Measurements from ENCODE around the gene TIMM23. TPM values are rescaled to one million over a fixed set of nuclear protein-coding genes. Genes with fewer than 3 reads are reported as not detected.
A peak's percentile ranks its signal among the peaks of the same experiment; 100 is the strongest.

TIMM23 gene
- total and polyA plus RNA-seq, 10 of the 15 experiments (the other 5 are each of a cell fraction or from before 2014, with no cell fraction given): 90.0 to 228 (median 120) TPM

DNA sequence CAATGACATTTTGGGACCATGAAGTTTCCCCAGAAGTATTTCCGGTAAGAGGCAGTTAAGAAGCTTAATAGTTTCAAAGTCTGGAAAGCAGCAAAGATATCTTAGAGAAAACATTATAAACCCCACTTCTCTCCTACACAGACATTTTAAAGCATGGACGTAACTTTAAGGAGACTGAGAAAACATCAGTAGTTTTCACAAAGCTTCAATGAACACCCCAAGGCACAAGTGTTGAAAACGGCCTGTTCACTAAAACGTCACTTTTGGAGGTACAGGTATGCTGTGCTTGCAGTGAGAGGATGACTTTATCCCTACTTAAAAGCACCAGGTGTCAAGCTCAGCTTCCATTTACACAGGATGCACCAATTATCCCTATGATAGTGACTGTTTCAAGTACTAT lies 33.1 kb downstream of the TIMM23 start:
- ChIA-PET POLR2A (no interaction called here), CTCF (interaction anchor here (0.6 kb wide), 1 partner anchor 89 kb away, joined by 3 read pairs; no protein-coding TSS in a partner anchor), RAD21 (ENCODE audit: unreplicated experiment) (interaction anchor here (1.8 kb wide), 1 partner anchor 23 kb away, joined by 5 read pairs; no protein-coding TSS in a partner anchor), SMC1A (ENCODE audit: uncharacterized antibody, unreplicated experiment) (interaction anchor here (0.7 to 1.8 kb wide), 3 partner anchors 13 to 756 kb away, joined by 3 to 7 read pairs (median 5); no protein-coding TSS in a partner anchor)
- 93% methylated on average over 4 of the region's 4 CpGs for WGBS (ENCODE audit: insufficient coverage, insufficient replicate concordance, low lambda C conversion rate, missing lambda C conversion rate)
- Histone ChIP-seq H3K4me2 (ENCODE audit: control insufficient read depth, insufficient read depth) (no peak overlapping the region), H4K20me1 (ENCODE audit: control insufficient read depth, insufficient read depth) (no peaks in the 10 kb centered on the region), H3K27ac (ENCODE audit: control insufficient read depth, insufficient read depth) (no peak overlapping the region), H3K9ac (ENCODE audit: control insufficient read depth, insufficient read depth, low read length) (no peak overlapping the region), H3K27me3 (replicated peaks in 1 of 2; ENCODE audit: control insufficient read depth in 2 of 2, insufficient read depth in 2 of 2, low read length in 1 of 2) (no peaks in the 10 kb centered on the region), H3K4me1 (ENCODE audit: control insufficient read depth, insufficient read depth, low read length) (no peaks in the 10 kb centered on the region), H3K9me3 (replicated peaks; ENCODE audit: control insufficient read depth, insufficient read depth, low read length) (no peaks in the 10 kb centered on the region), H3K36me3 (ENCODE audit: control insufficient read depth in 2 of 2, insufficient read depth in 2 of 2, low read length in 1 of 2) (peaks cover 6 to 28% of the 10 kb centered on the region in 2 experiments), H3K79me2 (ENCODE audit: control insufficient read depth, insufficient read depth, low read length) (no peaks in the 10 kb centered on the region), H2AFZ (ENCODE audit: control insufficient read depth, low read depth, low read length) (no peak overlapping the region), H3K4me3 (no peak overlapping the region)
- in situ Hi-C loops (cut with MboI) (no loop called here), intact Hi-C loops (cut with micrococcal nuclease; ENCODE audit: unreplicated experiment) (no loop called here)
- no peak for DNase-seq (ENCODE audit: low read depth, low spot score)
- FAIRE-seq: no peak
- no peak for ATAC-seq
- TSS peak; percentile 61 for BruUV-seq (replicated peaks)
- TF ChIP-seq, protein P1, sequence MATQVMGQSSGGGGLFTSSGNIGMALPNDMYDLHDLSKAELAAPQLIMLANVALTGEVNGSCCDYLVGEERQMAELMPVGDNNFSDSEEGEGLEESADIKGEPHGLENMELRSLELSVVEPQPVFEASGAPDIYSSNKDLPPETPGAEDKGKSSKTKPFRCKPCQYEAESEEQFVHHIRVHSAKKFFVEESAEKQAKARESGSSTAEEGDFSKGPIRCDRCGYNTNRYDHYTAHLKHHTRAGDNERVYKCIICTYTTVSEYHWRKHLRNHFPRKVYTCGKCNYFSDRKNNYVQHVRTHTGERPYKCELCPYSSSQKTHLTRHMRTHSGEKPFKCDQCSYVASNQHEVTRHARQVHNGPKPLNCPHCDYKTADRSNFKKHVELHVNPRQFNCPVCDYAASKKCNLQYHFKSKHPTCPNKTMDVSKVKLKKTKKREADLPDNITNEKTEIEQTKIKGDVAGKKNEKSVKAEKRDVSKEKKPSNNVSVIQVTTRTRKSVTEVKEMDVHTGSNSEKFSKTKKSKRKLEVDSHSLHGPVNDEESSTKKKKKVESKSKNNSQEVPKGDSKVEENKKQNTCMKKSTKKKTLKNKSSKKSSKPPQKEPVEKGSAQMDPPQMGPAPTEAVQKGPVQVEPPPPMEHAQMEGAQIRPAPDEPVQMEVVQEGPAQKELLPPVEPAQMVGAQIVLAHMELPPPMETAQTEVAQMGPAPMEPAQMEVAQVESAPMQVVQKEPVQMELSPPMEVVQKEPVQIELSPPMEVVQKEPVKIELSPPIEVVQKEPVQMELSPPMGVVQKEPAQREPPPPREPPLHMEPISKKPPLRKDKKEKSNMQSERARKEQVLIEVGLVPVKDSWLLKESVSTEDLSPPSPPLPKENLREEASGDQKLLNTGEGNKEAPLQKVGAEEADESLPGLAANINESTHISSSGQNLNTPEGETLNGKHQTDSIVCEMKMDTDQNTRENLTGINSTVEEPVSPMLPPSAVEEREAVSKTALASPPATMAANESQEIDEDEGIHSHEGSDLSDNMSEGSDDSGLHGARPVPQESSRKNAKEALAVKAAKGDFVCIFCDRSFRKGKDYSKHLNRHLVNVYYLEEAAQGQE (IDR thresholded peaks at IDR 0.05; ENCODE audit: low read depth, low read length): no peak
- TF ChIP-seq, protein P2, sequence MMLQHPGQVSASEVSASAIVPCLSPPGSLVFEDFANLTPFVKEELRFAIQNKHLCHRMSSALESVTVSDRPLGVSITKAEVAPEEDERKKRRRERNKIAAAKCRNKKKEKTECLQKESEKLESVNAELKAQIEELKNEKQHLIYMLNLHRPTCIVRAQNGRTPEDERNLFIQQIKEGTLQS (IDR thresholded peaks at IDR 0.05; ENCODE audit: borderline replicate concordance, extremely low read depth, low read depth, low read length): no peak
- TF ChIP-seq BACH1 (IDR thresholded peaks at IDR 0.05; ENCODE audit: borderline replicate concordance): no peak
- TF ChIP-seq, protein P3, sequence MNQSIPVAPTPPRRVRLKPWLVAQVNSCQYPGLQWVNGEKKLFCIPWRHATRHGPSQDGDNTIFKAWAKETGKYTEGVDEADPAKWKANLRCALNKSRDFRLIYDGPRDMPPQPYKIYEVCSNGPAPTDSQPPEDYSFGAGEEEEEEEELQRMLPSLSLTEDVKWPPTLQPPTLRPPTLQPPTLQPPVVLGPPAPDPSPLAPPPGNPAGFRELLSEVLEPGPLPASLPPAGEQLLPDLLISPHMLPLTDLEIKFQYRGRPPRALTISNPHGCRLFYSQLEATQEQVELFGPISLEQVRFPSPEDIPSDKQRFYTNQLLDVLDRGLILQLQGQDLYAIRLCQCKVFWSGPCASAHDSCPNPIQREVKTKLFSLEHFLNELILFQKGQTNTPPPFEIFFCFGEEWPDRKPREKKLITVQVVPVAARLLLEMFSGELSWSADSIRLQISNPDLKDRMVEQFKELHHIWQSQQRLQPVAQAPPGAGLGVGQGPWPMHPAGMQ (IDR thresholded peaks at IDR 0.05; ENCODE audit: borderline replicate concordance): no peak
- no peak for TF ChIP-seq PAX5 (IDR thresholded peaks at IDR 0.05; ENCODE audit: borderline replicate concordance, low read depth, low read length)
- TF ChIP-seq EZH2 (IDR thresholded peaks at IDR 0.05; ENCODE audit: borderline replicate concordance, control insufficient read depth, low read depth, low read length): no peak
- no peak for TF ChIP-seq SMAD5 (IDR thresholded peaks at IDR 0.05; ENCODE audit: low read depth)
- TF ChIP-seq, protein P4, sequence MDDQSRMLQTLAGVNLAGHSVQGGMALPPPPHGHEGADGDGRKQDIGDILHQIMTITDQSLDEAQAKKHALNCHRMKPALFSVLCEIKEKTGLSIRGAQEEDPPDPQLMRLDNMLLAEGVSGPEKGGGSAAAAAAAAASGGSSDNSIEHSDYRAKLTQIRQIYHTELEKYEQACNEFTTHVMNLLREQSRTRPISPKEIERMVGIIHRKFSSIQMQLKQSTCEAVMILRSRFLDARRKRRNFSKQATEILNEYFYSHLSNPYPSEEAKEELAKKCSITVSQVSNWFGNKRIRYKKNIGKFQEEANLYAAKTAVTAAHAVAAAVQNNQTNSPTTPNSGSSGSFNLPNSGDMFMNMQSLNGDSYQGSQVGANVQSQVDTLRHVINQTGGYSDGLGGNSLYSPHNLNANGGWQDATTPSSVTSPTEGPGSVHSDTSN (IDR thresholded peaks at IDR 0.05; ENCODE audit: insufficient replicate concordance, low read depth, low read length): no peak
- TF ChIP-seq BRCA1 (IDR thresholded peaks at IDR 0.05; ENCODE audit: low read depth, low read length): no peak
- TF ChIP-seq TCF7 (IDR thresholded peaks at IDR 0.05; ENCODE audit: borderline replicate concordance): no peak
- no peak for TF ChIP-seq JUND (IDR thresholded peaks at IDR 0.05; ENCODE audit: low read depth, low read length)
- no peak for TF ChIP-seq CHD4 (IDR thresholded peaks at IDR 0.05)
- no peak for TF ChIP-seq ZNF622 (IDR thresholded peaks at IDR 0.05)
- TF ChIP-seq, protein P5, sequence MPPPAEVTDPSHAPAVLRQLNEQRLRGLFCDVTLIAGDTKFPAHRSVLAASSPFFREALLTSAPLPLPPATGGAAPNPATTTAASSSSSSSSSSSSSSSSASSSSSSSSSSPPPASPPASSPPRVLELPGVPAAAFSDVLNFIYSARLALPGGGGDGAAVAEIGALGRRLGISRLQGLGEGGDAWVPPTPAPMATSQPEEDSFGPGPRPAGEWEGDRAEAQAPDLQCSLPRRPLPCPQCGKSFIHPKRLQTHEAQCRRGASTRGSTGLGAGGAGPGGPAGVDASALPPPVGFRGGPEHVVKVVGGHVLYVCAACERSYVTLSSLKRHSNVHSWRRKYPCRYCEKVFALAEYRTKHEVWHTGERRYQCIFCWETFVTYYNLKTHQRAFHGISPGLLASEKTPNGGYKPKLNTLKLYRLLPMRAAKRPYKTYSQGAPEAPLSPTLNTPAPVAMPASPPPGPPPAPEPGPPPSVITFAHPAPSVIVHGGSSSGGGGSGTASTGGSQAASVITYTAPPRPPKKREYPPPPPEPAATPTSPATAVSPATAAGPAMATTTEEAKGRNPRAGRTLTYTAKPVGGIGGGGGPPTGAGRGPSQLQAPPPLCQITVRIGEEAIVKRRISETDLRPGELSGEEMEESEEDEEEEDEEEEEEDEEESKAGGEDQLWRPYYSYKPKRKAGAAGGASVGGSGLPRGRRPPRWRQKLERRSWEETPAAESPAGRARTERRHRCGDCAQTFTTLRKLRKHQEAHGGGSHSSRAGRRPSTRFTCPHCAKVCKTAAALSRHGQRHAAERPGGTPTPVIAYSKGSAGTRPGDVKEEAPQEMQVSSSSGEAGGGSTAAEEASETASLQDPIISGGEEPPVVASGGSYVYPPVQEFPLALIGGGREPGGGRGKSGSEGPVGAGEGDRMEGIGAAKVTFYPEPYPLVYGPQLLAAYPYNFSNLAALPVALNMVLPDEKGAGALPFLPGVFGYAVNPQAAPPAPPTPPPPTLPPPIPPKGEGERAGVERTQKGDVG (CRISPR knock-in tag; IDR thresholded peaks at IDR 0.05): no peak
- no peak for TF ChIP-seq TAF1 (IDR thresholded peaks at IDR 0.05; ENCODE audit: borderline replicate concordance, low read depth, low read length)
